ENCODE measurements around the gene MLLT3. TPM values are rescaled to one million over a fixed set of nuclear protein-coding genes. Genes with fewer than 3 reads are reported as not detected.
"Not testable (repeated sequence)": the region's sequence is repeated elsewhere in the genome, so short reads cannot be mapped to it uniquely, and the experiment has no call there.

Gene MLLT3
- total and polyA plus RNA-seq, 2 of the 8 experiments (the other 6 are each of a cell fraction or from before 2014, with no cell fraction given): 5.9 to 9.6 TPM

DNA sequence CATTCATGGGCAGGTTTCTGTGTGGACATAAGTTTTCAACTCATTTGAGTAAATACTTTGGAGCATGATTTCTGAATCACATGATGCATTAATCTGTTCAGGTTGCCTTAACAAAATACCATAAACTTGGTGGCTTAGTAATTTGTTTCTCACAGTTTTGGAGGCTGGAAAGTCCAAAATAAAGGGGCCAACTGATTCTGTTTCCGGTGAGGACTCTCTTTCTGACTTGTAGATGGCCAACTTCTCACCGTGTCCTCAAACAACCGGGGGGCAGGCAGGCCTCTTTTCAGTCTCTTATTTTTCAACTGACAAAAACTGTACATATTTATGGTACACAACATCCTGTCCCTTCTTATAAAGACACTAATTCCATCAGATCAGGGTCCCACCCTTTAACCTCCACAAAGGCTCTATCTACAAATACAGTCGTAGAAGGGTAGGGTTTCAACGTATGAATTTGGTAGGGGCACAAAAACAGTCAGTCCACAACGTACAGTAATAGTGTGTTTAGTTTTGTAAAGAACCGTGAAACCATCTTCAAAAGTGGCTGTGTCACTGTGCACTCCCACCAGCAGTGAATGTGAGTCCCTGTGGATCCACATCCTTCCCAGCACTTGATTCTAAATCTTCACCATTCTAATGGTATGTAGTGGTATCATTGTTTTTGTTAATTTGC, 37.2 kb downstream of the MLLT3 start (continued):
- TF ChIP-seq NRF1 (IDR thresholded peaks at IDR 0.05; ENCODE audit: low read depth, low read length): no peak

- H3K4ac ChIP-seq (replicated peaks; ENCODE audit: insufficient read length, low read depth, low read length); H2BK20ac ChIP-seq (ENCODE audit: low read length); H4K8ac ChIP-seq (ENCODE audit: extremely low read depth, insufficient read depth, low read length); H3K56ac ChIP-seq (replicated peaks; ENCODE audit: insufficient read length, low read depth, low read length); H3K27me3 ChIP-seq (replicated peaks in 1 of 4; ENCODE audit: control insufficient read depth in 3 of 4, extremely low read depth in 1 of 4, insufficient read depth in 3 of 4, low read length in 3 of 4); H2BK12ac ChIP-seq (ENCODE audit: low read depth, low read length); DNase-seq (ENCODE audit: low read depth in 1 of 2, low spot score in 2 of 2); FAIRE-seq; H3K79me1 ChIP-seq (ENCODE audit: low read depth, low read length); H3K9ac ChIP-seq (replicated peaks in 1 of 4; ENCODE audit: extremely low read depth in 1 of 4, low read depth in 3 of 4, low read length in 3 of 4); H4K5ac ChIP-seq (ENCODE audit: insufficient read length, low read depth, low read length); H3K4me3 ChIP-seq (ENCODE audit: extremely low read depth in 1 of 4, insufficient read depth in 2 of 4, low read depth in 3 of 4, low read length in 4 of 4); H4K91ac ChIP-seq (replicated peaks; ENCODE audit: insufficient read length, low read length); H3K79me2 ChIP-seq (ENCODE audit: control insufficient read depth in 1 of 2, insufficient read depth in 2 of 2, low read length in 2 of 2); H2BK5ac ChIP-seq (ENCODE audit: low read depth, low read length); H3K9me3 ChIP-seq (ENCODE audit: insufficient read depth in 2 of 2, low read depth in 1 of 2, low read length in 1 of 2); H3K4me2 ChIP-seq (ENCODE audit: insufficient read depth in 1 of 2, low read depth in 2 of 2, low read length in 2 of 2); H3K18ac ChIP-seq (ENCODE audit: extremely low read depth, low read length); H3K27ac ChIP-seq (ENCODE audit: low read depth, low read length); H3K23me2 ChIP-seq (ENCODE audit: low read depth, low read length); H3K14ac ChIP-seq (ENCODE audit: insufficient read length); H2AK5ac ChIP-seq (ENCODE audit: low read depth, low read length); CTCF ChIA-PET (ENCODE audit: partially characterized antibody); H3K4me1 ChIP-seq (replicated peaks in 1 of 4; ENCODE audit: control insufficient read depth in 3 of 4, insufficient read depth in 4 of 4, low read length in 3 of 4); H4K20me1 ChIP-seq (replicated peaks in 1 of 2; ENCODE audit: control insufficient read depth in 1 of 2, insufficient read depth in 2 of 2, low read length in 2 of 2); H2BK15ac ChIP-seq (ENCODE audit: low read length); H2AFZ ChIP-seq (ENCODE audit: low read length); H3K23ac ChIP-seq (ENCODE audit: insufficient read length); H2BK120ac ChIP-seq (replicated peaks; ENCODE audit: low read depth, low read length); H3K36me3 ChIP-seq (ENCODE audit: control insufficient read depth in 2 of 4, insufficient read depth in 4 of 4, low read length in 3 of 4); POLR2A ChIA-PET (ENCODE audit: partially characterized antibody): not testable (repeated sequence)
- 81% methylated on average over 4 of the region's 4 CpGs; no CpG with 5 or more reads in 1 of the 2 experiments for WGBS, 2 experiments (ENCODE audit: extremely low coverage in 1 of 2, insufficient coverage in 1 of 2, insufficient read length in 1 of 2, insufficient replicate concordance in 2 of 2, low coverage in 1 of 2, low lambda C conversion rate in 2 of 2, missing lambda C conversion rate in 1 of 2)
Measured at GRCh38 chr9:20583088-20583487, 39.2 kb downstream of the MLLT3 start.

Data from H1 (cell line).